Right cardiac atrium (tissue), 5 donors: Measurements from ENCODE around the gene PER2. TPM values are rescaled to one million over a fixed set of nuclear protein-coding genes. Genes with fewer than 3 reads are reported as not detected.
A peak's percentile ranks its signal among the peaks of the same experiment; 100 is the strongest.

Experiments
- ATAC-seq, 2 donors: fragments of 200-7000 bp; cut with Tn5 transposase; one replicate each; pipeline versions ENCODE4 v1.8.0 to v1.9.1; 2020; ENCODE audit warnings: moderate library complexity in 2 of 2, mild to moderate bottlenecking in 1 of 2
- DNase-seq, 3 donors: peaks; one replicate each; pipeline ENCODE4 v3.0.0-alpha.2; 2020
- H3K27ac ChIP-seq: one replicate; pipeline ENCODE4 v1.5.1; 2013; ENCODE audit warnings: mild to moderate bottlenecking, low read length, control low read depth, moderate library complexity
- H3K27me3 ChIP-seq: one replicate; pipeline ENCODE4 v1.6.1; 2013; ENCODE audit not compliant: control insufficient read depth, insufficient read depth
- H3K4me1 ChIP-seq: one replicate; pipeline ENCODE4 v1.6.1; 2013; ENCODE audit warnings: low read length; ENCODE audit not compliant: control insufficient read depth, insufficient read depth
- H3K4me3 ChIP-seq: one replicate; pipeline ENCODE4 v1.5.1; 2013; ENCODE audit warnings: low read length, control low read depth
- H3K9me3 ChIP-seq: one replicate; pipeline ENCODE4 v1.6.1; 2013; ENCODE audit warnings: low read length; ENCODE audit not compliant: control insufficient read depth
- WGBS: extraction: QIAGEN DNeasy Blood & Tissue Kit; methylation state at CpG from one replicate; pipeline ENCODE4 v1.1.7; 2013; 5-methylcytosine and 5-hydroxymethylcytosine counted together
- intact Hi-C, 4 donors: fragments of 100-400 bp; cut with DNase I; formaldehyde crosslinking; loops; one replicate each; pipeline versions ENCODE4 v1.11.0 to v1.14.0; 2022 to 2023
- polyA plus RNA-seq: library from polyadenylated mRNA; stranded (reverse); fragments of 200-250 nt; gene quantifications from one replicate; pipeline ENCODE4 v1.2.3, GENCODE V29; 2013
- total RNA-seq, 4 donors: library from RNA; stranded (reverse); fragmentation: NEBNext Ultra II Directional; extraction: Animal tissue kit (Norgen Biotek cat#: 25700); gene quantifications; one replicate each; pipeline ENCODE4 v1.2.1, GENCODE V29; 2021
- donor health status: healthy with polysubstance abuse.
- donor health status: DM: no; HTN: yes; CAD: no.
- donor health status: DM: no; HTN: no; CAD: no.
- donor health status: DM: no; HTN: yes; CAD: no; lungs with severe emphysema.
- donor health status: DM: yes; HTN: yes; CAD: no.

Gene PER2
- total and polyA plus RNA-seq, 5 donors: 3.8 to 7.2 (median 6.1) TPM

- Histone ChIP-seq H3K4me1 (peaks cover 4% of the 10 kb centered on the region), H3K27ac (no peak overlapping the region), H3K27me3 (no peaks in the 10 kb centered on the region), H3K4me3 (no peak overlapping the region), H3K9me3 (no peaks in the 10 kb centered on the region)
- WGBS: 79% methylated on average over 23 of the region's 23 CpGs
- DNase-seq (peak in 1 of 3 donors; percentile 62), ATAC-seq (peak; percentile 45 to 66)
- intact Hi-C loops: no loop called here
Measured at GRCh38 chr2:238220892-238221521, 67.4 kb downstream of the PER2 start.

GRCh38 chr2:238220274-238220891 is 68.0 kb downstream of the PER2 start:
- no peaks in the 10 kb centered on the region for H3K27me3 ChIP-seq
- DNase-seq: no peak
- no peak overlapping the region for H3K4me3 ChIP-seq
- whole genome bisulfite sequencing: 74% methylated on average over 10 of the region's 10 CpGs
- peaks cover 4% of the 10 kb centered on the region for H3K4me1 ChIP-seq
- intact Hi-C loops: no loop called here
- no peak overlapping the region for H3K27ac ChIP-seq
- ATAC-seq: no peak
- no peaks in the 10 kb centered on the region for H3K9me3 ChIP-seq

- intact Hi-C loops: no loop called here
- H3K27ac ChIP-seq: no peak overlapping the region
- no peak for DNase-seq
- no peaks in the 10 kb centered on the region for H3K27me3 ChIP-seq
- WGBS: 76% methylated on average over 2 of the region's 2 CpGs
- no peak overlapping the region for H3K4me3 ChIP-seq
- no peaks in the 10 kb centered on the region for H3K9me3 ChIP-seq
- H3K4me1 ChIP-seq: peaks cover 4% of the 10 kb centered on the region
- ATAC-seq: peak; percentile 42 to 62
Measured at GRCh38 chr2:238216651-238217184, 71.7 kb downstream of the PER2 start.

- Histone ChIP-seq H3K9me3 (no peaks in the 10 kb centered on the region), H3K4me3 (no peak overlapping the region), H3K4me1 (peaks cover 3% of the 10 kb centered on the region), H3K27me3 (no peaks in the 10 kb centered on the region), H3K27ac (no peak overlapping the region)
- WGBS: 71% methylated on average over 7 of the region's 7 CpGs
- DNase-seq: no peak
- no peak for ATAC-seq
- intact Hi-C loops: no loop called here
Measured at GRCh38 chr2:238207006-238207405, 81.4 kb downstream of the PER2 start.

- 54% methylated on average over 18 of the region's 18 CpGs for WGBS
- H3K27ac ChIP-seq: peak overlapping the region; percentile 82
- peaks cover 3% of the 10 kb centered on the region for H3K4me1 ChIP-seq
- intact Hi-C loops: no loop called here
- peak overlapping the region; percentile 99 for H3K4me3 ChIP-seq
- DNase-seq (no peak), ATAC-seq (peak in 1 of 2 donors; percentile 14)
- H3K27me3 ChIP-seq: no peaks in the 10 kb centered on the region
- H3K9me3 ChIP-seq: no peaks in the 10 kb centered on the region
Measured at GRCh38 chr2:238203973-238204683, 84.3 kb downstream of the PER2 start.

GRCh38 chr2:238203094-238203972 is 85.1 kb downstream of the PER2 start, which contains the start of gene ILKAP:
ILKAP (minus strand) TSS chr2:238203695; CDS start chr2:238203553, 142 bp downstream.
- Histone ChIP-seq H3K9me3 (no peaks in the 10 kb centered on the region), H3K4me3 (peak within 1 kb of the TSS; percentile 99), H3K27me3 (no peaks in the 10 kb centered on the region), H3K27ac (peak within 1 kb of the TSS; percentile 99), H3K4me1 (peaks cover 3% of the 10 kb centered on the region)
- DNase-seq: peak; percentile 90 to 96 (median 96)
- ATAC-seq: peak; percentile 97 to 99
- WGBS: under 1% methylated on average over 126 of the region's 126 CpGs
- intact Hi-C loops: no loop called here

GRCh38 chr2:238202326-238203093 is 85.9 kb downstream of the PER2 start:
- peak overlapping the region; percentile 99 for H3K4me3 ChIP-seq
- 8% methylated on average over 27 of the region's 27 CpGs for WGBS
- no peak for ATAC-seq
- intact Hi-C loops: no loop called here
- no peaks in the 10 kb centered on the region for H3K27me3 ChIP-seq
- H3K9me3 ChIP-seq: no peaks in the 10 kb centered on the region
- H3K4me1 ChIP-seq: peaks cover 3% of the 10 kb centered on the region
- H3K27ac ChIP-seq: peak overlapping the region; percentile 99
- DNase-seq: no peak

Other genes starting within 250 kb of the PER2 start
- 10 to 100 TPM in 3 of 4 donors, 1 to 10 TPM in 1; 9.4 to 14.2 (median 11.7) TPM for gene SCLY, start 227.6 kb downstream of the PER2 start, total RNA-seq
- 8.2 TPM for gene SCLY, start 227.6 kb downstream of the PER2 start, polyA plus RNA-seq
- gene ESPNL, start 188.3 kb downstream of the PER2 start, total RNA-seq: under 1 TPM; 0.29 to 0.60 (median 0.56) TPM
- gene ESPNL, start 188.3 kb downstream of the PER2 start, polyA plus RNA-seq: 0.79 TPM
- gene KLHL30, start 149.9 kb downstream of the PER2 start, total RNA-seq: 10 to 100 TPM; 16.9 to 34.4 (median 23.8) TPM
- 15.9 TPM for gene KLHL30, start 149.9 kb downstream of the PER2 start, polyA plus RNA-seq
- under 1 TPM in 3 of 4 donors, not detected in 1; 0.35 to 0.81 (median 0.69) TPM for gene ERFE, start 129.6 kb downstream of the PER2 start, total RNA-seq
- 0.16 TPM for gene ERFE, start 129.6 kb downstream of the PER2 start, polyA plus RNA-seq
- 10 to 100 TPM; 24.4 to 34.1 (median 30.7) TPM for gene ILKAP, start 84.9 kb downstream of the PER2 start, total RNA-seq
- 34.3 TPM for gene ILKAP, start 84.9 kb downstream of the PER2 start, polyA plus RNA-seq
- 1 to 10 TPM; 3.4 to 6.1 (median 4.6) TPM for gene HES6, start 48.6 kb downstream of the PER2 start, total RNA-seq
- 6.0 TPM for gene HES6, start 48.6 kb downstream of the PER2 start, polyA plus RNA-seq
- 10 to 100 TPM; 13.1 to 19.9 (median 17.2) TPM for gene TRAF3IP1, start 31.9 kb upstream of the PER2 start, total RNA-seq
- gene TRAF3IP1, start 31.9 kb upstream of the PER2 start, polyA plus RNA-seq: 6.3 TPM
- gene ASB1, start 138.3 kb upstream of the PER2 start, total RNA-seq: 10 to 100 TPM; 49.6 to 74.8 (median 68.5) TPM
- gene ASB1, start 138.3 kb upstream of the PER2 start, polyA plus RNA-seq: 46.0 TPM